Ishikawa (cell line): Measurements from ENCODE around the gene SHB.

Experiments
- CEBPB ChIP-seq: IDR thresholded peaks from 2 replicates; pipeline ENCODE4 v1.6.1; 2012
- CREB1 ChIP-seq: IDR thresholded peaks from 2 replicates; pipeline ENCODE4 v1.6.1; 2012; ENCODE audit warnings: low read depth
- EGR1 ChIP-seq: IDR thresholded peaks from 2 replicates; pipeline ENCODE4 v1.6.1; 2012
- EP300 ChIP-seq: IDR thresholded peaks from 2 replicates; pipeline ENCODE4 v1.6.1; 2012; ENCODE audit warnings: borderline replicate concordance
- FOXM1 ChIP-seq: IDR thresholded peaks from 2 replicates; pipeline ENCODE4 v1.6.1; 2012; ENCODE audit warnings: low read depth, borderline replicate concordance
- MAX ChIP-seq: IDR thresholded peaks from 2 replicates; pipeline ENCODE4 v1.6.1; 2012
- NFIC ChIP-seq: IDR thresholded peaks from 2 replicates; pipeline ENCODE4 v1.6.1; 2012
- RAD21 ChIP-seq: IDR thresholded peaks from 2 replicates; pipeline ENCODE4 v1.6.1; 2012; ENCODE audit warnings: low read depth
- REST ChIP-seq: IDR thresholded peaks from 2 replicates; pipeline ENCODE4 v1.6.1; 2012; ENCODE audit warnings: low read depth, mild to moderate bottlenecking
- TAF1 ChIP-seq: IDR thresholded peaks from 2 replicates; pipeline ENCODE4 v1.6.1; 2012; ENCODE audit warnings: low read depth, mild to moderate bottlenecking
- TCF12 ChIP-seq: IDR thresholded peaks from 2 replicates; pipeline ENCODE4 v1.6.1; 2012; ENCODE audit warnings: low read depth
- TEAD4 ChIP-seq: IDR thresholded peaks from 2 replicates; pipeline ENCODE4 v1.6.1; 2012
- USF1 ChIP-seq: IDR thresholded peaks from 2 replicates; pipeline ENCODE4 v1.6.1; 2012
- YY1 ChIP-seq: IDR thresholded peaks from 2 replicates; pipeline ENCODE4 v1.6.1; 2012; ENCODE audit warnings: low read depth
- ZBTB7A ChIP-seq: IDR thresholded peaks from 2 replicates; pipeline ENCODE4 v1.6.1; 2012; ENCODE audit warnings: low read depth

SHB gene

GRCh38 chr9:38015906-38016305 is 53.1 kb downstream of the SHB start:
- TF ChIP-seq NFIC (no peak), MAX (no peak), TAF1 (no peak), CEBPB (no peak), TEAD4 (no peak), EGR1 (no peak)

- no peak for TF ChIP-seq YY1
- TF ChIP-seq TEAD4 = no peak
These were observed 53.8 kb downstream of the SHB start for GRCh38 chr9:38015266-38015665.

GRCh38 chr9:38012767-38013450 is 56.1 kb downstream of the SHB start:
- no peak for TF ChIP-seq ZBTB7A
- no peak for TF ChIP-seq TEAD4
- TF ChIP-seq RAD21 = no peak
- no peak for TF ChIP-seq MAX
- TF ChIP-seq REST = no peak
- TF ChIP-seq YY1 = no peak
- no peak for TF ChIP-seq FOXM1
- no peak for TF ChIP-seq EP300
- no peak for TF ChIP-seq CREB1
- TF ChIP-seq TCF12 = no peak
- TF ChIP-seq NFIC = no peak
- TF ChIP-seq EGR1 = no peak
- TF ChIP-seq TAF1 = no peak
- TF ChIP-seq CEBPB = no peak
- no peak for TF ChIP-seq USF1

- TF ChIP-seq NFIC (no peak), YY1 (no peak), EGR1 (no peak), USF1 (no peak), TEAD4 (no peak), CEBPB (no peak), TAF1 (no peak), CREB1 (no peak), RAD21 (no peak)
These were observed 57.0 kb downstream of the SHB start for GRCh38 chr9:38011991-38012390.

GRCh38 chr9:38010918-38011704 is 57.9 kb downstream of the SHB start:
- TF ChIP-seq TAF1 = no peak
- no peak for TF ChIP-seq TEAD4
- no peak for TF ChIP-seq CEBPB

GRCh38 chr9:38009990-38010389 is 59.0 kb downstream of the SHB start:
- no peak for TF ChIP-seq YY1
- TF ChIP-seq FOXM1 = no peak
- TF ChIP-seq TAF1 = no peak
- TF ChIP-seq NFIC = no peak
- TF ChIP-seq REST = no peak
- no peak for TF ChIP-seq RAD21
- no peak for TF ChIP-seq TCF12
- TF ChIP-seq ZBTB7A = no peak
- TF ChIP-seq CEBPB = no peak
- no peak for TF ChIP-seq MAX
- TF ChIP-seq EP300 = no peak
- no peak for TF ChIP-seq CREB1
- TF ChIP-seq EGR1 = no peak
- no peak for TF ChIP-seq USF1
- TF ChIP-seq TEAD4 = no peak
